ENCODE results near the gene PCCA. TPM values are rescaled to one million over a fixed set of nuclear protein-coding genes. Genes with fewer than 3 reads are reported as not detected.

PCCA gene
- polyA plus RNA-seq, 1 experiment, result 22.6 TPM

DNA sequence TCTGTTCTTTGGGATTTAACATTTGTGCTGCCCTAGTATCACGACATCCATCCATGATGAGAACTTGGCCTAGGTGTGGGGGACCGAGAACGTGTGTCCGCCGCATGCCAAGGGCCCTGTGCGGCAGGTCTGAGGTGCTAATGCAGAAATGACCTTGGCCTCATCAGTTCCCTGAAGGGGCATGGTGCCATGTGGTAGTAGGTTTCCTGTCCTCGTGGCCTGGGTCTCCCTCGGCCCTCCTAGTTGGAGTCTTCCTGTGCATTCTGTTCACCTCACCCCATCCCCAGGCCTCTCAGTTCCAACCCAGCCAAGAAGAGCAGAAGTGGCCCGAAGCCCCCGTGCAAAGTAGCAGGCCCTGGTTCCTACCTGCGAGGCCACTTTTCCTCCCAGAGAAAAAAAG lies 439.9 kb downstream of the PCCA start:
- POLR2A ChIA-PET, result no interaction called here
- Histone ChIP-seq H3K4me3 (ENCODE audit: low read depth, low read length) (no peak overlapping the region), H3K9me3 (ENCODE audit: control insufficient read depth, insufficient read depth, low read length) (peaks cover 8% of the 10 kb centered on the region; the same call in 1 of the 2 replicates), H3K27me3 (ENCODE audit: control insufficient read depth, insufficient read depth, low read length) (no peaks in the 10 kb centered on the region), H3K27ac (ENCODE audit: low read depth, low read length) (no peak overlapping the region)
- TF ChIP-seq, protein P1, sequence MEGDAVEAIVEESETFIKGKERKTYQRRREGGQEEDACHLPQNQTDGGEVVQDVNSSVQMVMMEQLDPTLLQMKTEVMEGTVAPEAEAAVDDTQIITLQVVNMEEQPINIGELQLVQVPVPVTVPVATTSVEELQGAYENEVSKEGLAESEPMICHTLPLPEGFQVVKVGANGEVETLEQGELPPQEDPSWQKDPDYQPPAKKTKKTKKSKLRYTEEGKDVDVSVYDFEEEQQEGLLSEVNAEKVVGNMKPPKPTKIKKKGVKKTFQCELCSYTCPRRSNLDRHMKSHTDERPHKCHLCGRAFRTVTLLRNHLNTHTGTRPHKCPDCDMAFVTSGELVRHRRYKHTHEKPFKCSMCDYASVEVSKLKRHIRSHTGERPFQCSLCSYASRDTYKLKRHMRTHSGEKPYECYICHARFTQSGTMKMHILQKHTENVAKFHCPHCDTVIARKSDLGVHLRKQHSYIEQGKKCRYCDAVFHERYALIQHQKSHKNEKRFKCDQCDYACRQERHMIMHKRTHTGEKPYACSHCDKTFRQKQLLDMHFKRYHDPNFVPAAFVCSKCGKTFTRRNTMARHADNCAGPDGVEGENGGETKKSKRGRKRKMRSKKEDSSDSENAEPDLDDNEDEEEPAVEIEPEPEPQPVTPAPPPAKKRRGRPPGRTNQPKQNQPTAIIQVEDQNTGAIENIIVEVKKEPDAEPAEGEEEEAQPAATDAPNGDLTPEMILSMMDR (IDR thresholded peaks at IDR 0.05; ENCODE audit: low read depth, low read length), result no peak
- DNase-seq (ENCODE audit: low read depth, low spot score), result no peak
- CTCF ChIA-PET, result no interaction called here

DNA sequence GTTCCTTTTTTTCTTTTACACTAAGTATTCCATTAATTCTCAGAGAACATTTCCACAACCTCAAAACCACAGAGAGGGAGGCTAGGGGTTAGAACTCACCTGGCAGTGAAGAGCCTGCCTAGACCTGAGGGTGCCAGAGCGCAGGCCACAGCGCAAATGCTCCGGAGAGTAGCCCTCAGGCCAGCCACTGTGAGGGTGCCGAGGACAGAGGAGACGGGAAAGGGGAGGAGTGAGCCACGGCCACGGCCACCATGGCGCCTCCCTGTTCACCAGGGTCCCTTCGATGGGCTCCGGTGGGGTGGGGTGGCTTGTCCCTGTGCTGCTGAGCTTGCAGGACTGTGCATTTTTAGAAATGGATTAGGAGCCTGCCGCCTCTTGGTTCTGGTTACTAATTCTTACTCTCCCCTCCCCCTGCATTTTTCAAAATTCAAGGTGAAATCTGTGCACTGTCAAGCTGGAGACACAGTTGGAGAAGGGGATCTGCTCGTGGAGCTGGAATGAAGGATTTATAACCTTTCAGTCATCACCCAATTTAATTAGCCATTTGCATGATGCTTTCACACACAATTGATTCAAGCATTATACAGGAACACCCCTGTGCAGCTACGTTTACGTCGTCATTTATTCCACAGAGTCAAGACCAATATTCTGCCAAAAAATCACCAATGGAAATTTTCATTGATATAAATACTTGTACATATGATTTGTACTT lies 440.9 kb downstream of the PCCA start:
- Histone ChIP-seq H3K27ac (ENCODE audit: low read depth, low read length) (no peak overlapping the region), H3K4me3 (ENCODE audit: low read depth, low read length) (no peak overlapping the region), H3K27me3 (ENCODE audit: control insufficient read depth, insufficient read depth, low read length) (no peaks in the 10 kb centered on the region), H3K9me3 (ENCODE audit: control insufficient read depth, insufficient read depth, low read length) (peaks cover 8% of the 10 kb centered on the region; the same call in 1 of the 2 replicates)
- ChIA-PET CTCF (interaction anchor here (0.5 to 1.6 kb wide), 3 partner anchors 13 to 872 kb away, joined by 3 to 6 read pairs (median 4); no protein-coding TSS in a partner anchor), POLR2A (no interaction called here)
- TF ChIP-seq, protein P1 (IDR thresholded peaks at IDR 0.05; ENCODE audit: low read depth, low read length), result no peak
- DNase-seq (ENCODE audit: low read depth, low spot score), result no peak

DNA sequence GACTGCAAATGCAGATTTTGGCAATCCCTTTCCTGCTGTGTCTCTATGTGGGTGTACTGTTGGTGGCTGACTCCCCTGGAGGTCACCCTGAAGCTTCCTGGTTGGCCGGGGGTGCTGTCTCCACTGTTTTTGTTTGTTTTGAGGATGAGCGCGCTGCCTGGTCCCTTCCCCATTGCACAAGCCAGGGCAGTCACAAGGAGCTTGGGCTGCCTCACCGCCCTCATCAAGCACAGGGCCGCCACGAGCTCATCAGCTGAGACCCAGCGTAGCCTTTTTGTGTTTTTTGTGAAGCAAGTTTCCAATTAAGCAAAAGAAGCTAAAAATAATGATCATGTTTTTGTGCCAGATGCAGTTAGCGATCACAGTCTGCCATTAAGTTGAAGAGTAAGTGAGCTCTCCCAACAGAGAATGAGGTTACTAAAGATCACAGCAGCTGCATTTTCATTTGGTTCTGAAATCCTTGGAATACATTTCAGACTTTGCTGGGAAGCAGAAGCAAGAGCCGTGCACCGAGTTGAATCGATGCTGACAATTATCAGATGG lies 441.8 kb downstream of the PCCA start:
- ChIA-PET CTCF (interaction anchor here (0.5 to 1.6 kb wide), 3 partner anchors 13 to 873 kb away, joined by 3 to 6 read pairs (median 4); no protein-coding TSS in a partner anchor), POLR2A (no interaction called here)

GRCh38 chr13:100532090-100532766 lies 443.3 kb downstream of the PCCA start:
- TF ChIP-seq, protein P1 (IDR thresholded peaks at IDR 0.05; ENCODE audit: low read depth, low read length), result no peak
- POLR2A ChIA-PET, result no interaction called here
- CTCF ChIA-PET, result no interaction called here
- Histone ChIP-seq H3K9me3 (ENCODE audit: control insufficient read depth, insufficient read depth, low read length) (peaks cover 8% of the 10 kb centered on the region; the same call in 1 of the 2 replicates), H3K27me3 (ENCODE audit: control insufficient read depth, insufficient read depth, low read length) (no peaks in the 10 kb centered on the region), H3K4me3 (ENCODE audit: low read depth, low read length) (no peak overlapping the region), H3K27ac (ENCODE audit: low read depth, low read length) (no peak overlapping the region)
- no peak for DNase-seq (ENCODE audit: low read depth, low spot score)

More for the DNA sequence above, 441.8 kb downstream of the PCCA start:
- Histone ChIP-seq H3K9me3 (ENCODE audit: control insufficient read depth, insufficient read depth, low read length) (peaks cover 8% of the 10 kb centered on the region; the same call in 1 of the 2 replicates), H3K4me3 (ENCODE audit: low read depth, low read length) (no peak overlapping the region), H3K27ac (ENCODE audit: low read depth, low read length) (no peak overlapping the region), H3K27me3 (ENCODE audit: control insufficient read depth, insufficient read depth, low read length) (no peaks in the 10 kb centered on the region)
- no peak for DNase-seq (ENCODE audit: low read depth, low spot score)
- TF ChIP-seq, protein P1 (IDR thresholded peaks at IDR 0.05; ENCODE audit: low read depth, low read length), result no peak

Data from AG04450 (cell line).